Transverse colon (tissue), 4 donors: ENCODE results near the gene TANGO6. TPM values are rescaled to one million over a fixed set of nuclear protein-coding genes. Genes with fewer than 3 reads are reported as not detected.

Experiments
- DNase-seq: peaks from one replicate; pipeline ENCODE4 v3.0.0-alpha.2; 2019
- H3K27ac ChIP-seq, 4 donors: fragments of 200-600 bp; sonication (generic); 2 replicates each; pipeline ENCODE4 v1.5.1; 2016 to 2018; ENCODE audit warnings: inconsistent platforms in 4 of 4
- H3K27me3 ChIP-seq: fragments of 200-600 bp; sonication (generic); 2 replicates; pipeline ENCODE4 v1.5.1; 2017; ENCODE audit warnings: inconsistent platforms
- H3K36me3 ChIP-seq, 4 donors: fragments of 200-600 bp; sonication (generic); 2 replicates each; pipeline ENCODE4 v1.5.1; 2017 to 2019; ENCODE audit warnings: inconsistent platforms in 4 of 4
- H3K4me1 ChIP-seq, 4 donors: fragments of 200-600 bp; sonication (generic); 2 replicates each; pipeline ENCODE4 v1.5.1; 2017 to 2020; ENCODE audit warnings: inconsistent platforms in 4 of 4
- H3K4me3 ChIP-seq, 4 donors: fragments of 200-600 bp; sonication (generic); 1 replicate in 1 of 4; 2 replicates in 3 of 4; pipeline versions ENCODE4 v1.5.1 to v1.6.1; 2017 to 2019; ENCODE audit warnings: inconsistent platforms in 4 of 4
- H3K9me3 ChIP-seq, 2 donors: fragments of 200-600 bp; sonication (generic); 2 replicates each; pipeline ENCODE4 v1.5.1; 2017 to 2019; ENCODE audit warnings: inconsistent platforms in 2 of 2
- EP300 ChIP-seq: sonication (generic); formaldehyde crosslinking; IDR thresholded peaks from one replicate; pipeline ENCODE4 v1.6.1; 2017; ENCODE audit warnings: antibody characterized with exemption, low read depth
- POLR2A ChIP-seq: fragments of 450-650 bp; IDR thresholded peaks from one replicate; pipeline ENCODE4 v1.6.1; 2016; ENCODE audit warnings: antibody characterized with exemption, mild to moderate bottlenecking, moderate library complexity
- POLR2AphosphoS5 ChIP-seq, 3 donors: sonication (generic); formaldehyde crosslinking; IDR thresholded peaks; one replicate each; pipeline ENCODE4 v1.6.1; 2016; ENCODE audit warnings: antibody characterized with exemption in 3 of 3
- WGBS, 2 donors: methylation state at CpG; one replicate each; pipeline ENCODE4 v1.1.5; 2018; ENCODE audit warnings: low coverage in 1 of 2; 5-methylcytosine and 5-hydroxymethylcytosine counted together
- in situ Hi-C, 4 donors: fragments of 200-750 bp; cut with MboI; loops; one replicate each; pipeline versions ENCODE4 v1.15.0 to v1.15.1; 2017; ENCODE audit warnings: low sequenced_read_pairs in 3 of 4, low pct_ligation_motif_present in 1 of 4, low pct_unique_long_range_greater_than_20kb in 1 of 4
- intact Hi-C: fragments of 100-400 bp; cut with DNase I; formaldehyde crosslinking; loops from one replicate; pipeline ENCODE4 v1.15.1; 2023; ENCODE audit warnings: low total_unique reads
- total RNA-seq, 4 donors: library from RNA; depleted of rRNA; stranded (reverse); fragments of >200 nt; gene quantifications; one replicate each; pipeline ENCODE4 v1.1.0, GENCODE V29; 2016
- TF ChIP-seq, protein P1 (sequence below), 5 experiments: fragments of 200-600 bp in 3 of 5; fragments of 450-650 bp in 2 of 5; sonication (generic) in 3 of 5; IDR thresholded peaks; 1 replicate in 2 of 5; 2 replicates in 3 of 5; pipeline ENCODE4 v1.5.1; 2016 to 2017; ENCODE audit warnings: antibody characterized with exemption in 5 of 5, inconsistent platforms in 3 of 5, mild to moderate bottlenecking in 2 of 5, moderate library complexity in 1 of 5

The TANGO6 gene
- total RNA-seq, 4 donors from 2014 or later, result 10.6 to 55.4 (median 22.8) TPM

DNA sequence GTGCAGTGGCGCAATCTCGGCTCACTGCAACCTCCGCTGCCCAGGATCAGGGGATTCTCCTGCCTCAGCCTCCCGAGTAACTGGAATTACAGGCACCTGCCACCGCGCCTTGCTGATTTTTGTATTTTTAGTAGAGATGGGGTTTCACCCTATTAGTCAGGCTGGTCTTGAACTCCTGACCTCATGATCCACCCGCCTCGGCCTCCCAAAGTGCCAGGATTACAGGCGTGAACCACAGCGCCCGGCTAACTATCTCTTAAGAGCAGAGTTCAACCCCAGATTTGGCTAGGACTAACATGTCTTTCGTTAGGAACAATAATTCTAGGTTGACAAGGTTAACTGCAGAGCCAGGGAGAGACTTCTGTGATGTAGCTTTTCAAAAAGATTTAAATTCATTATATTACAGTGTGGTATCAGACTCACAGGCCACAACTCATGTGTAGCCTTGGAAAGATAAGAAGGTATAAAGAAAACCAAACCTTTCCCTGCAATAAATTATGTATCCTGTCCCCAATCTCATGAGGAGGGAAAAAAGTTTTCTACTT, 284.7 kb downstream of the TANGO6 start:
- no peak for TF ChIP-seq EP300
- TF ChIP-seq, protein P1, sequence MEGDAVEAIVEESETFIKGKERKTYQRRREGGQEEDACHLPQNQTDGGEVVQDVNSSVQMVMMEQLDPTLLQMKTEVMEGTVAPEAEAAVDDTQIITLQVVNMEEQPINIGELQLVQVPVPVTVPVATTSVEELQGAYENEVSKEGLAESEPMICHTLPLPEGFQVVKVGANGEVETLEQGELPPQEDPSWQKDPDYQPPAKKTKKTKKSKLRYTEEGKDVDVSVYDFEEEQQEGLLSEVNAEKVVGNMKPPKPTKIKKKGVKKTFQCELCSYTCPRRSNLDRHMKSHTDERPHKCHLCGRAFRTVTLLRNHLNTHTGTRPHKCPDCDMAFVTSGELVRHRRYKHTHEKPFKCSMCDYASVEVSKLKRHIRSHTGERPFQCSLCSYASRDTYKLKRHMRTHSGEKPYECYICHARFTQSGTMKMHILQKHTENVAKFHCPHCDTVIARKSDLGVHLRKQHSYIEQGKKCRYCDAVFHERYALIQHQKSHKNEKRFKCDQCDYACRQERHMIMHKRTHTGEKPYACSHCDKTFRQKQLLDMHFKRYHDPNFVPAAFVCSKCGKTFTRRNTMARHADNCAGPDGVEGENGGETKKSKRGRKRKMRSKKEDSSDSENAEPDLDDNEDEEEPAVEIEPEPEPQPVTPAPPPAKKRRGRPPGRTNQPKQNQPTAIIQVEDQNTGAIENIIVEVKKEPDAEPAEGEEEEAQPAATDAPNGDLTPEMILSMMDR (IDR thresholded peaks at IDR 0.05), result no peak
- TF ChIP-seq POLR2A, result no peak
- no peak for TF ChIP-seq POLR2AphosphoS5 (IDR thresholded peaks at IDR 0.05)
- H3K9me3 ChIP-seq, result no peaks in the 10 kb centered on the region
- no peak overlapping the region for H3K27ac ChIP-seq
- peaks cover 4 to 24% (median 17%) of the 10 kb centered on the region in 4 donors for H3K4me1 ChIP-seq
- WGBS, 2 donors, result 79 to 82% methylated on average over 4 to 12 of the region's 12 CpGs
- H3K27me3 ChIP-seq, result no peaks in the 10 kb centered on the region
- H3K36me3 ChIP-seq, result peaks cover 0 to 3% (median 0%) of the 10 kb centered on the region in 4 donors
- DNase-seq, result no peak
- no peak overlapping the region for H3K4me3 ChIP-seq
- intact Hi-C loops, result no loop called here
- in situ Hi-C loops, result loop anchor here in 3 of 4 donors (10.0 kb wide), 3 partner anchors 223 to 283 kb away; partner anchors contain the start of gene TANGO6 (in 1 of the 3)

DNA sequence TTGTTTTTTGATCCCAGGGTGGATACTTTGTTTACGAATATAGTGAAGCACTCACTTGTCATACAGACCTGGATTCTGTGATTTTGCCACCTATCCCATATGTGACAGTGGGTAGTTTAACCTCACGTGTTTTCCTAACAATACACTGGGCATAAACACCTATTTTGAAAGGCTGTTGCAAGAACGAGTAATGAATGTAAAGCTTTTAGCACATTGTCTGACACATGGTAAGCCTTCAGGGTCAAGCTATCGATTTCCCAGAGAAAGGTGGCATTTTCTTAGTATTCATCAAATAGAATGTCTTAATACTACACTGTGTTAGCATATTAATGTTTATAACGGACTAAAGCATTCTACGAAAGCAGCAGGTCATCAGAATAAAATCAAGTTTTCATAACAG, 287.1 kb downstream of the TANGO6 start:
- H3K4me1 ChIP-seq, result peaks cover 7 to 37% (median 27%) of the 10 kb centered on the region in 4 donors
- TF ChIP-seq POLR2AphosphoS5 (IDR thresholded peaks at IDR 0.05) (no peak), EP300 (no peak), POLR2A (no peak)
- TF ChIP-seq, protein P1 (IDR thresholded peaks at IDR 0.05), result no peak
- intact Hi-C loops (no loop called here), in situ Hi-C loops (no loop called here)
- H3K27me3 ChIP-seq, result no peaks in the 10 kb centered on the region
- no peaks in the 10 kb centered on the region for H3K36me3 ChIP-seq
- 75 to 76% methylated on average over 5 to 6 of the region's 6 CpGs for WGBS, 2 donors
- DNase-seq, result no peak
- H3K9me3 ChIP-seq, result no peaks in the 10 kb centered on the region
- no peak overlapping the region for H3K4me3 ChIP-seq
- H3K27ac ChIP-seq, result peak overlapping the region in 1 of 4 donors; percentile 91

DNA sequence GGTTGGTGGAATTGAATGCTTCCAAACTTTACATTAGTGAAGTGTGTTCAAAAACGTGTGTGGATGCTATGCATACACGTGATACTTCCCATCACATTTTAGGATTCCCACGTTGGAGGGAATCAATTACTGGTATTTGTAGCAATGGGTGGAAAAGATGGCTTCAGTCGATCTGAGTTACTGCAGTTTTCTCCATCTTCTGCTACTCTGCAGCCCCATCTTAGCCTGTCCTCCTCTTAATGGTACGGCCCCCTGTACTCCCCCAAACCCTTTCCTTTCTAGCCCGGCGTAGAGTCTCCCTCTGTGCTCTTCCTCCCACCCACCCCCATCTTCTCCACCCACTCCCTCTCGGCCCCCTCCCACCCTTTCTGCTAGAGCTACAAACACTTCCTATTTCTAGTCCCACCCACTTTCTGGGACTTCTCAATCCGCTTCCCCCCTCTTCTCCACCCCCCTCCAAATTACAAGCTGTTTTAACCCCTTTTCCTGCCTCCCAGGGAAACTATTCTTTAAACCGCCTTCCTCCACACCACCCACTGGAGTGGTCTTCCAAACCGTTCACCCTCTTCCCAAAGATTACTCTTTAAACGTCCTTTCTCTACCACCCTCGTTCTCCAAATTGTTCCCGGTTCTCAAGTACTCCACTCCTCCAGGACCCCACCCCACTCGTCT, 288.0 kb downstream of the TANGO6 start:
- in situ Hi-C loops, result no loop called here
- intact Hi-C loops, result no loop called here
- WGBS, 2 donors, result 2 to 3% methylated on average over 11 to 15 of the region's 15 CpGs
- no peaks in the 10 kb centered on the region for H3K36me3 ChIP-seq
- H3K4me3 ChIP-seq, result peak overlapping the region; percentile 75 to 100 (median 97)
- H3K4me1 ChIP-seq, result peaks cover 7 to 37% (median 27%) of the 10 kb centered on the region in 4 donors
- TF ChIP-seq, protein P1 (IDR thresholded peaks at IDR 0.05), result no peak
- no peak for TF ChIP-seq POLR2A
- TF ChIP-seq POLR2AphosphoS5 (IDR thresholded peaks at IDR 0.05), result no peak
- no peak for TF ChIP-seq EP300
- H3K9me3 ChIP-seq, result no peaks in the 10 kb centered on the region
- peak overlapping the region; percentile 91 to 95 (median 93) for H3K27ac ChIP-seq
- DNase-seq, result no peak
- H3K27me3 ChIP-seq, result no peaks in the 10 kb centered on the region

DNA sequence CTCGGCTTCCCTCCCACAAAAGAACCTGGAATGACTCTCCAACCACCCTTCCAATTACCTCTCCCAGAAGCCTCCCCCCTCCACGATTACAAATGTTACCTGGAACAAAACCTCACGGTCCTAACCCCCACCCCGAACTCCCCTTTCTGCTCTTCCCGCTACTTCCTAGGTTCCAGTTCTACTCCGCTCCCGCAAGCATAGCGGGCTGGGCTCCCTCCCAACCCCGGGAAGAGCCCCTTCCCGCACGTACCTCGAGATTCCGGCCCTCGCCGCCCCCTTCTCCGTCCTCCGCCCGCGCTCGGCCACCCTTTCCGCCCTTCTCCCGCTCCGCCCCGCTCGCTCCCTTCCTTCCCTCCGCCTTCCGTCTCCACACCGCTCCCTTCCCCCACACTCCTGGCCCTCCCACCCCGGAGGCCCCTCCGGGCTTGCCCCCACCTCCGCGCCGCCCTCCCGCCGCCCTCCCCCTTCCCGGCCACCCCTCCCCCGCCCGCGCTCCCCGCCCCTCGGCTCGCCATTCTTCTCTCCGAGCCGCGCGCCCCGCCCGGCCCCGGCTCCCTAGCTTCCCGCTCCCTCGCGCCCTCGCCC, 288.6 kb downstream of the TANGO6 start:
- peak overlapping the region; percentile 75 to 100 (median 97) for H3K4me3 ChIP-seq
- no peaks in the 10 kb centered on the region for H3K27me3 ChIP-seq
- in situ Hi-C loops (no loop called here), intact Hi-C loops (no loop called here)
- H3K27ac ChIP-seq, result peak overlapping the region; percentile 91 to 95 (median 93)
- TF ChIP-seq EP300, result no peak
- TF ChIP-seq POLR2AphosphoS5 (IDR thresholded peaks at IDR 0.05), result peak in 1 of 3 donors; percentile 25
- TF ChIP-seq, protein P1 (IDR thresholded peaks at IDR 0.05), result no peak
- TF ChIP-seq POLR2A, result peak; percentile 33
- 0 to 1% methylated on average over 10 to 30 of the region's 53 CpGs for WGBS, 2 donors
- H3K9me3 ChIP-seq, result no peaks in the 10 kb centered on the region
- peaks cover 7 to 37% (median 27%) of the 10 kb centered on the region in 4 donors for H3K4me1 ChIP-seq
- peaks cover 0 to 2% (median 0%) of the 10 kb centered on the region in 4 donors for H3K36me3 ChIP-seq
- DNase-seq, result peak; percentile 84
